GM12874 (cell line): ENCODE results near the gene MRPL22.

Source experiments
- CTCF ChIP-seq: IDR thresholded peaks from 2 replicates; pipeline ENCODE4 v1.5.1; 2011; ENCODE audit warnings: low read depth, mild to moderate bottlenecking, control low read depth, low read length, moderate library complexity; ENCODE audit not compliant: insufficient read depth

MRPL22 gene

DNA sequence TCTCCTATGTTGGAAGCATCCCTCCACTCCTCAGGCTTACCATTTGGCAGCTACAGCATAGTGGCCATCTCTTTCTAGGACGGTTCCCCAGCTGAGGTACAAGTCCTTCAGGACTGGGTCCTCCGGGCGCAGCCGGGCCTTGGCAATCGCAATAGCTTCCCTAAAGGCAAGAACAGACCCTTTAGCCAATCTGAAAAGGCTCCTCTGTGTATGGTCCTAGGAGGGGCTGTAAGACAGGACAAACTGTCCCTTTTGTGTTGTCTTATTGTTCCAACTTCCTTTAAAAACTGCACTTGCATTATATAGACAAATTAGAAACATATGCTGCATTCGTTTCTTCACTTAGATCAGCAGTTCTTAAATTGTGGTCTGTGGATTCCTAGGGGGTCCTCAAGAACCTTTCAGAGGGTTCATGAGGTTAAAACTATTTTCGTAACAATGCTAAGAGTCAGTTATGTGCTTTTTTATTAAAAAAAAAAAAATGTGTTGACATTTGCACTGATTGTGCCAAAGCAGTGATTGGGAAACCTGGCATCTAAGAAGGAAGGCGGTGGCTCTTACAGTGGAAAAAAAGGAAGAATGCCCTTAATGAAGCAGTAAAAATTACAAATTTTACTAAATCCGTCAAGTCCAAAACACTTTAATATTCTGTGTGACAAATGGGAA is 41.6 kb upstream of the MRPL22 start:
- no peak for TF ChIP-seq CTCF

DNA sequence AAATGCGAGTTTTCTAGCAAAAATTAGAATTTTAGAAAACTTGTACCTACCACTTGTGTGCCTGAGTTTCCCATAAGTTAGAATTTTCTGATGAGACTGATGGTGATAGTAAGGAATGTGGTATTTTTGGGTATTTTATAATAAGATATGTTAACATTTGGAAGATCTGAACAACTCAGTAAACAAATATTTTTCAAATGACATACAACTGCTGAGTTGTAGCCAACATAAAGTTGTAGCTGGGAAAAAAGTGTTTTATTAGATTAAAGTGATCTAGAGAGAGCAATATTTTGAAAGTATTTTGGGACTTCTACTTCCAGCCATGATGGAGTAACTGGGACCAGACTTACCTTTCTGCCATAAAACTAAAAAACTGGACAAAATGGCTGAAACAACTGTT is 40.8 kb upstream of the MRPL22 start:
- no peak for TF ChIP-seq CTCF

DNA sequence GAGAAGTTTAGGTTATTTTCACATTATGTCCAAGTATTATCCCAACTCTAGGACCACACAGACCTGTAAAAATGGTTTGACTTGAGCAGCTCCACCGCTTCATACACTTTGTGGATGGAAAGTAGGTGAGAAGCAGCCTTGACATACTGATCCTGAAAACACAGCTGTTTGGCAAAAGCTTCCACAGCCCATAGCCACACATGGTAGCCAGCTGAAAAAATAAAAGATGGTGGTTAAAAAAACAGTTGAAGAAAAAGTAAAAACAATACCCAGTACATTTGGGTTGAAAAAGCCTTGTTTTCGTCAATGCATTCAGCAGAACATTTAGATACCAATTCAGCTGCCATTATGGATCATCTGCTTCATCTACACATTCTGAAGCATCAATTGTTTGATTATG is 39.6 kb upstream of the MRPL22 start:
- no peak for TF ChIP-seq CTCF

DNA sequence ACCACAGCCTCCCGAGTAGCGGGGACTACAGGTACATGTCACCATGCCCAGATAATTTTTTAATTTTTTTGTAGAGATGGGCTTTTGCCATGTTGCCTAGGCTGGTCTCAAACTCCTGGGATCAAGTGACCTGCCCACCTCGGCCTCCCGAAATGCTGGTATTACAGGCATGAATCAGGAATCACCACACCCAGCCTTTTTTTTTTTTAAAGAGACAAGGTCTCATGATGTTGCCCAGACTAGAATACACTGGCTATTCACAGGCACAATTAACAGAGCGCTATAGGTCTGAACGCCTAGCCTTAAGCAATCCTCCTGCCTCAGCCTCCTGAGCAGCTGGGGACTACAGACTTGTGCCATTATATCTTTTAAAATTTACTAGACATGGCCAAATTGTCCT is 39.0 kb upstream of the MRPL22 start:
- no peak for TF ChIP-seq CTCF

GRCh38 chr5:154916874-154917273 is 24.0 kb upstream of the MRPL22 start:
- no peak for TF ChIP-seq CTCF

DNA sequence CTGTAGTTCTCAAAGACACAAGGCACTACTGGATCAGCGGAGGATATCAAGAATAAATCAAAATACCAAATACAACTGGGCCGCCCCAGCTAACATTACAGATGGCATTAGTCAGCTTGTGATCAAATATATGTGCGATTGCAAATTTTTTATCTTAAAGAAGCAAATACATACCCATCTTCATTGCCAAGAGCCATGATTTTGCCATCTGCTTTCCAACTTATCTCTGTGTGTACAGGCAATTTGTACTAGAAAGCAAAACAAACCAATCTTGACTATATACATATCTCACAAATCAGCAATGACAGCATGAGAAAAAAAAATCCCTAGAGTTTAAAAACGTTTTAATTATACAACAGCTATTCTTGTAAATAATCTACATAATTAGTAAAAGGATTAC is 23.1 kb upstream of the MRPL22 start:
- no peak for TF ChIP-seq CTCF

DNA sequence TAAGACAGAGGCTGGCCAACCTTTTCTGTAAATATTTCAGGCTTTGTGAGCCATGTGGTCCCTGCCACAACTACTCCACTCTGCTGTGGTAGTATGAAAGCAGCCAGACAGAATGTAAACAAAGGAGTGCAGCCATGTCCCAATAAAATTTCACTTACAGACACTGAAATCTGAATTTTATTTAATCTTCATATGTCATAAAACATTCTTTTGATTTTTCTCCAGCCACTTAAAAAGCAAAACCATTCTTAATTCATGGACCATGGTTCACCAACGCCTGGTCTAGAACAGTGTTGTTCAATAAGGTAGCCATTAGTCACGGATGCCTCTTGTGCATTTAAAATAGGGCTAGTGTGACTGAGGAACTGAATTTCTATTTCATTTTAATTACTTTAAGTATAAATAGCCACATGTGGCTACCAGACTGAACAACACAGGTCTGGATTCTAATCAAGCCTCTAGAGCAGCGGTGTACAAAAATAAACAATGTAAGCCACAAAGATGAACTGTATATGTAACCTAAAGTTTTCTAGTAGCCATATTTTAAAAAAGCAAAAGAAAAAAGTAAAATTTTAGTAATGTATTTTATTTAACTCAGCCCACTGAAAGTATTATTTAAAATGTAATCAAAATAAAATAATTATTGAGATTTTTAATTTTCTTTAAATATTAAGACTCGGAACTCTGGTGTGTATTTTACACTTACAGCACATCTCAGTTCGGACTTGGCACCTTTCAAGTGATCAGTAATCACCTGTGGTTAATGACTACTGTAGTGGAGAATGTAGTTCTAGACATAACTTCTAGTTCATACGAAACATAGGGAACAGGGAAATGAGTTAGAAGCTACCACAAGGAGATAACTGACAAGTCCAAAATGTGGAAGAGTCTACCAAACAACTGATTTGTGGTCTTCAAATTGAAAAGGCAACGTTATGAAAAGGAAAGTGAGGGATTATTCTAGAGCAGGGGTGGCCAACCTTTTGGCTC is 17.1 kb upstream of the MRPL22 start:
- TF ChIP-seq CTCF = no peak
